HCT116 (cell line): ENCODE data around the gene PIGQ. TPM values are rescaled to one million over a fixed set of nuclear protein-coding genes. Genes with fewer than 3 reads are reported as not detected.

ENCODE experiments used
- ATAC-seq: fragments of 200-7000 bp; cut with Tn5 transposase; 2 replicates; pipeline ENCODE4 v1.9.1; 2020; ENCODE audit warnings: mild to moderate bottlenecking, moderate library complexity
- BruUV-seq: library from RNA; stranded (reverse); fragments of 400-500 nt; replicated peaks from 2 replicates; lab custom pipeline; 2021; lab: Mats Ljungman, UMichigan
- CTCF ChIA-PET: fragments of 300-600 bp; sonication (Branson Sonifier 250); formaldehyde crosslinking; loops from one replicate; lab custom pipeline; 2021; ENCODE audit warnings: antibody characterized with exemption; lab: Charles Lee
- POLR2A ChIA-PET: fragments of 300-600, 350-600 bp; sonication (Branson Sonifier 250); formaldehyde crosslinking; loops from one replicate; lab custom pipeline; 2021; ENCODE audit warnings: antibody characterized with exemption; lab: Charles Lee
- RAD21 ChIA-PET, 2 experiments: fragments of 300-600 bp; sonication (Branson Sonifier 250); formaldehyde crosslinking; loops; one replicate each; lab custom pipeline; 2023; ENCODE audit warnings: low total read pairs in 2 of 2; ENCODE audit not compliant: uncharacterized antibody in 2 of 2, unreplicated experiment in 2 of 2, low non-redundant PET in 1 of 2; lab: Charles Lee
- DNase-seq: peaks from one replicate; pipeline ENCODE4 v3.0.0-alpha.2; 2010; ENCODE audit warnings: low read depth, low spot score
- H2AFZ ChIP-seq: fragments of 200-600 bp; shearing (Covaris generic), sonication (generic); 2 replicates; pipeline ENCODE4 v1.6.1; 2017; ENCODE audit warnings: low read depth, mixed run types, mixed read lengths, antibody characterized with exemption, low read length; ENCODE audit not compliant: poor library complexity, severe bottlenecking
- H3K27ac ChIP-seq: 2 replicates; pipeline ENCODE4 v1.5.1; 2012; ENCODE audit warnings: low read depth, low read length
- H3K27me3 ChIP-seq: fragments of 200-600 bp; sonication (generic); 2 replicates; pipeline ENCODE4 v1.6.1; 2016; ENCODE audit warnings: mixed run types, low read length, mixed read lengths; ENCODE audit not compliant: insufficient read depth
- H3K36me3 ChIP-seq, 2 experiments: fragments of 200-500 bp in 1 of 2; fragments of 200-600 bp in 1 of 2; sonication (Bioruptor generic) in 1 of 2; sonication (generic) in 1 of 2; 2 replicates each; pipeline versions ENCODE4 v1.5.1 to v1.6.1; 2014 to 2016; ENCODE audit warnings: low read length in 2 of 2, inconsistent platforms in 1 of 2, mixed read lengths in 1 of 2, mixed run types in 1 of 2; ENCODE audit not compliant: insufficient read depth in 2 of 2, control insufficient read depth in 1 of 2
- H3K4me1 ChIP-seq, 2 experiments: fragments of 200-600 bp in 1 of 2; sonication (generic) in 1 of 2; 2 replicates each; pipeline versions ENCODE4 v1.5.1 to v1.6.1; 2012 to 2017; ENCODE audit warnings: low read length in 2 of 2, inconsistent platforms in 1 of 2, mild to moderate bottlenecking in 1 of 2, mixed read lengths in 1 of 2, mixed run types in 1 of 2, moderate library complexity in 1 of 2; ENCODE audit not compliant: insufficient read depth in 2 of 2, control insufficient read depth in 1 of 2
- H3K4me2 ChIP-seq: fragments of 200-600 bp; sonication (generic); 2 replicates; pipeline ENCODE4 v1.6.1; 2017; ENCODE audit warnings: mixed run types, low read length, mixed read lengths
- H3K4me3 ChIP-seq, 2 experiments: fragments of 200-600 bp in 1 of 2; sonication (generic) in 1 of 2; replicated peaks in 1 of 2; 2 replicates each; pipeline ENCODE4 v1.5.1; 2011 to 2016; ENCODE audit warnings: low read length in 2 of 2, control low read depth in 1 of 2, low read depth in 1 of 2, mild to moderate bottlenecking in 1 of 2, mixed read lengths in 1 of 2, mixed run types in 1 of 2
- H3K79me2 ChIP-seq: fragments of 200-600 bp; sonication (generic); 2 replicates; pipeline ENCODE4 v1.6.1; 2017; ENCODE audit warnings: mild to moderate bottlenecking, mixed run types, low read length, moderate library complexity, mixed read lengths; ENCODE audit not compliant: insufficient read depth
- H3K9ac ChIP-seq: fragments of 200-600 bp; sonication (generic); 2 replicates; pipeline ENCODE4 v1.6.1; 2016; ENCODE audit warnings: low read length, mixed read lengths
- H3K9me2 ChIP-seq: fragments of 200-600 bp; sonication (generic), shearing (Covaris generic); 2 replicates; pipeline ENCODE4 v1.6.1; 2017; ENCODE audit warnings: mixed run types, mild to moderate bottlenecking, moderate library complexity; ENCODE audit not compliant: insufficient read depth
- H3K9me3 ChIP-seq, 2 experiments: fragments of 200-500 bp in 1 of 2; fragments of 200-600 bp in 1 of 2; sonication (Bioruptor generic) in 1 of 2; sonication (generic) in 1 of 2; 2 replicates each; pipeline ENCODE4 v1.6.1; 2014 to 2017; ENCODE audit warnings: low read length in 2 of 2, mixed read lengths in 2 of 2, inconsistent platforms in 1 of 2, low read depth in 1 of 2, mild to moderate bottlenecking in 1 of 2, mixed run types in 1 of 2, moderate library complexity in 1 of 2; ENCODE audit not compliant: control insufficient read depth in 1 of 2, insufficient read depth in 1 of 2
- H4K20me1 ChIP-seq: fragments of 200-600 bp; sonication (generic), shearing (Covaris generic); 2 replicates; pipeline ENCODE4 v1.6.1; 2017; ENCODE audit warnings: mixed run types, mild to moderate bottlenecking, moderate library complexity; ENCODE audit not compliant: insufficient read depth
- CEBPB ChIP-seq: IDR thresholded peaks from 2 replicates; pipeline ENCODE4 v1.6.1; 2012; ENCODE audit warnings: low read depth
- EGR1 ChIP-seq: IDR thresholded peaks from 2 replicates; pipeline ENCODE4 v1.6.1; 2012; ENCODE audit warnings: low read depth
- ELF1 ChIP-seq: IDR thresholded peaks from 2 replicates; pipeline ENCODE4 v1.6.1; 2012; ENCODE audit warnings: low read depth, borderline replicate concordance
- EZH2 ChIP-seq: fragments of 200-600 bp; sonication (generic); IDR thresholded peaks from 2 replicates; pipeline ENCODE4 v1.6.1; 2017; ENCODE audit warnings: antibody characterized with exemption, mixed run types
- EZH2phosphoT487 ChIP-seq: fragments of 200-600 bp; IDR thresholded peaks from 2 replicates; pipeline ENCODE4 v1.6.1; 2018; ENCODE audit warnings: antibody characterized with exemption, borderline replicate concordance
- FOSL1 ChIP-seq: IDR thresholded peaks from 2 replicates; pipeline ENCODE4 v1.6.1; 2012; ENCODE audit warnings: low read depth
- JUND ChIP-seq: IDR thresholded peaks from 2 replicates; pipeline ENCODE4 v1.6.1; 2012
- MAX ChIP-seq: IDR thresholded peaks from 2 replicates; pipeline ENCODE4 v1.6.1; 2012
- POLR2A ChIP-seq: IDR thresholded peaks from 2 replicates; pipeline ENCODE4 v1.7.0; 2011; ENCODE audit warnings: borderline replicate concordance; ENCODE audit not compliant: insufficient read depth, insufficient read length; ENCODE audit errors: extremely low read depth
- SIN3A ChIP-seq: IDR thresholded peaks from 2 replicates; pipeline ENCODE4 v1.6.1; 2012; ENCODE audit warnings: low read depth
- SP1 ChIP-seq: IDR thresholded peaks from 2 replicates; pipeline ENCODE4 v1.6.1; 2012; ENCODE audit warnings: low read depth
- SRF ChIP-seq: IDR thresholded peaks from 2 replicates; pipeline ENCODE4 v1.6.1; 2012; ENCODE audit warnings: low read depth
- TCF7L2 ChIP-seq: IDR thresholded peaks from 2 replicates; pipeline ENCODE4 v1.7.0; 2011; ENCODE audit warnings: borderline replicate concordance, inconsistent platforms; ENCODE audit not compliant: insufficient read depth, insufficient read length; ENCODE audit errors: extremely low read depth
- YY1 ChIP-seq: IDR thresholded peaks from 2 replicates; pipeline ENCODE4 v1.6.1; 2011; ENCODE audit warnings: low read length, low read depth, moderate library complexity, mild to moderate bottlenecking; ENCODE audit not compliant: insufficient replicate concordance; ENCODE audit errors: extremely low read depth
- ZBTB33 ChIP-seq: IDR thresholded peaks from 2 replicates; pipeline ENCODE4 v1.6.1; 2011; ENCODE audit warnings: mild to moderate bottlenecking, low read length, moderate library complexity; ENCODE audit not compliant: insufficient replicate concordance; ENCODE audit errors: extremely low read depth
- ZFX ChIP-seq: fragments of 450-650 bp; IDR thresholded peaks from 2 replicates; pipeline ENCODE4 v1.6.1; 2017
- ZNF274 ChIP-seq: fragments of 200-500 bp; sonication (Bioruptor generic); IDR thresholded peaks from 2 replicates; pipeline ENCODE4 v1.6.1; 2014; ENCODE audit warnings: mild to moderate bottlenecking, low read depth, low read length, inconsistent platforms
- intact Hi-C: fragments of 100-400 bp; cut with micrococcal nuclease; formaldehyde crosslinking; loops from 2 replicates; pipeline ENCODE4 v1.10.0; 2022
- total RNA-seq: library from RNA; stranded (reverse); gene quantifications from one replicate; pipeline ENCODE4 v1.2.1, GENCODE V29; 2021; ENCODE audit not compliant: unreplicated experiment
- TF ChIP-seq, protein P1 (sequence below), 3 experiments: fragments of 200-600 bp in 1 of 3; sonication (generic) in 1 of 3; IDR thresholded peaks in 2 of 3; conservative IDR thresholded peaks in 1 of 3; 2 replicates each; pipeline ENCODE4 v1.5.1; 2012 to 2017; ENCODE audit warnings: low read depth in 2 of 3, low read length in 2 of 3, antibody characterized with exemption in 1 of 3, borderline replicate concordance in 1 of 3, control low read depth in 1 of 3, mild to moderate bottlenecking in 1 of 3, mixed read lengths in 1 of 3, mixed run types in 1 of 3, moderate library complexity in 1 of 3; ENCODE audit not compliant: insufficient read depth in 1 of 3
- TF ChIP-seq, protein P2 (sequence below): IDR thresholded peaks from 2 replicates; pipeline ENCODE4 v1.6.1; 2012

PIGQ gene
- total RNA-seq, 1 experiment from 2014 or later: 21.0 TPM

DNA sequence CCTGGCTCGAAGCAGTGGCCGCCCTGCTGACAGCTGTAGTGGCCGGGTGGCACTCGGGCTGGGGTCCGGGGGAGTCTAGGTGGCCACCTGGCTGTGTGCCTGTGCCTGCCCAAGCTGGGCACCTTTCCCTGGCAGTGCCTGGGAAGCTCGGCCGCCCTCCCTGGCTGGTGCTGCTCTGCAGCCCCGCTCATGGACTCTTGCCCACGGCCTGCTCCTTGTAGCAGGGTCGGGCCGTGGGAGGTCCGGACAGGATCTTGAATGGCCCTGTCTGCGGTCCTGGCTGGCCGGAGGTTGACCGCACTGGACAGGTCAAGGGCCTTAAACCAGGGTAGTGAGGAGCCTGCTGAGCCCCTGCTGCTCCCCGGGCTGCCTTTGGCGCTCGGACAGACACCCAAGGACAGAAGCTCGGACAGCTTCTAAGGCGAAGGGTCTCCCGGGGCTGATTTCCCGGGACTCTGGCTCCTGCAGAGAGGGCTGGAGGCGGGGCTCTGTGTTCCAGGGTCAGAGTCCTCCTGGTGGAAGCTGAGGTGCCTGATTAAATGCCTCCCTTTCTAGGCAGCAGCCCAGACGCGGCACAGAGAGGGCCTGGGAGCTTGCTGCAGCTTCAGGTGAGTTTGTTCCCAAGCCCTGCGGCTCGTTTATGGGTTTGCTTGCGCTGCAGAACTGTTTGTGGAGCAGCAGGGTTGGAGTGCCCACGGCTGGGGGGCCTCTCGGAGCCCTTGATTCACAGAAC lies 36.2 kb upstream of the PIGQ start:
- Histone ChIP-seq H3K4me3 (no peak overlapping the region), H4K20me1 (no peaks in the 10 kb centered on the region), H3K27ac (no peak overlapping the region), H3K36me3 (peaks cover 0 to 6% of the 10 kb centered on the region in 2 experiments; a peak in 1 of 4 replicates), H3K9me2 (no peaks in the 10 kb centered on the region), H2AFZ (no peak overlapping the region), H3K27me3 (no peaks in the 10 kb centered on the region), H3K4me2 (no peak overlapping the region), H3K9me3 (no peaks in the 10 kb centered on the region), H3K4me1 (peaks cover 16 to 44% of the 10 kb centered on the region in 2 experiments), H3K79me2 (peaks cover 86% of the 10 kb centered on the region), H3K9ac (no peak overlapping the region)
- ChIA-PET POLR2A (no interaction called here), RAD21 (no interaction called here), CTCF (no interaction called here)
- intact Hi-C loops: no loop called here
- BruUV-seq: no TSS peak
- TF ChIP-seq SRF (no peak), EZH2 (no peak), ZNF274 (no peak), EZH2phosphoT487 (no peak), YY1 (no peak), SIN3A (no peak), POLR2A (no peak), CEBPB (no peak), FOSL1 (no peak), SP1 (no peak), ELF1 (no peak), ZBTB33 (no peak), TCF7L2 (no peak), EGR1 (no peak), MAX (no peak), ZFX (no peak), JUND (no peak)
- TF ChIP-seq, protein P1, sequence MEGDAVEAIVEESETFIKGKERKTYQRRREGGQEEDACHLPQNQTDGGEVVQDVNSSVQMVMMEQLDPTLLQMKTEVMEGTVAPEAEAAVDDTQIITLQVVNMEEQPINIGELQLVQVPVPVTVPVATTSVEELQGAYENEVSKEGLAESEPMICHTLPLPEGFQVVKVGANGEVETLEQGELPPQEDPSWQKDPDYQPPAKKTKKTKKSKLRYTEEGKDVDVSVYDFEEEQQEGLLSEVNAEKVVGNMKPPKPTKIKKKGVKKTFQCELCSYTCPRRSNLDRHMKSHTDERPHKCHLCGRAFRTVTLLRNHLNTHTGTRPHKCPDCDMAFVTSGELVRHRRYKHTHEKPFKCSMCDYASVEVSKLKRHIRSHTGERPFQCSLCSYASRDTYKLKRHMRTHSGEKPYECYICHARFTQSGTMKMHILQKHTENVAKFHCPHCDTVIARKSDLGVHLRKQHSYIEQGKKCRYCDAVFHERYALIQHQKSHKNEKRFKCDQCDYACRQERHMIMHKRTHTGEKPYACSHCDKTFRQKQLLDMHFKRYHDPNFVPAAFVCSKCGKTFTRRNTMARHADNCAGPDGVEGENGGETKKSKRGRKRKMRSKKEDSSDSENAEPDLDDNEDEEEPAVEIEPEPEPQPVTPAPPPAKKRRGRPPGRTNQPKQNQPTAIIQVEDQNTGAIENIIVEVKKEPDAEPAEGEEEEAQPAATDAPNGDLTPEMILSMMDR (IDR thresholded peaks at IDR 0.05 in 2 of 3, conservative IDR thresholded peaks at IDR 0.05 in 1 of 3; ENCODE audit: borderline replicate concordance in 1 of 3, insufficient read depth in 1 of 3, low read depth in 2 of 3, low read length in 2 of 3): no peak
- TF ChIP-seq, protein P2, sequence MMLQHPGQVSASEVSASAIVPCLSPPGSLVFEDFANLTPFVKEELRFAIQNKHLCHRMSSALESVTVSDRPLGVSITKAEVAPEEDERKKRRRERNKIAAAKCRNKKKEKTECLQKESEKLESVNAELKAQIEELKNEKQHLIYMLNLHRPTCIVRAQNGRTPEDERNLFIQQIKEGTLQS: no peak
- ATAC-seq (no peak), DNase-seq (no peak)
